GM18867 (cell line): ENCODE data around the gene SPACA7.
"Not testable (repeated sequence)": the region's sequence is repeated elsewhere in the genome, so short reads cannot be mapped to it uniquely, and the experiment has no call there.

ENCODE experiments used
- ATAC-seq: cut with Tn5 transposase; IDR thresholded peaks from one replicate; pipeline ENCODE4 v1.9.1; 2021; ENCODE audit warnings: mild to moderate bottlenecking, moderate library complexity; ENCODE audit not compliant: unreplicated experiment

The SPACA7 gene

GRCh38 chr13:112349681-112350080, 26.5 kb upstream of the SPACA7 start:
- ATAC-seq, result no peak

- no peak for ATAC-seq
Observed at GRCh38 chr13:112350300-112350699, 25.9 kb upstream of the SPACA7 start.

DNA sequence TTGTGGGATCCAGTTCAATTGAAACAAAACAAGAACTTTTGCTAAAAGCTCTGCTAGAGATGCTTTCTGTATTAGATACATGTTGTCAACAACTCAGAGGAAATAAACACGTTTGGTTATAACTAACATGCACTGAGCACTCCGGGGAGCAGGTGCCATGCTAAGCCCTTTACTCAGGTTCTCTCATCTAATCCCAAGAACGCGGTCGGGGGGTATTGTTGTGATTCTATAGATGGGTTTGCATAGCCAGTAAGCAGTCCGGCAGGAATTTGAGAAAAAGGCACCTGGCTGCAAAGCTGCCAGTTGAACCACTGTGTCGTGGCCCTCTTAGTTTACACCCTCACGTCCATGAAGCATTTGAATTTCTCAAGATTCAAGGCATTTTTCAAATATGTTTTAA, 24.3 kb upstream of the SPACA7 start:
- no peak for ATAC-seq

GRCh38 chr13:112353856-112354255, 22.3 kb upstream of the SPACA7 start:
- ATAC-seq, result no peak

GRCh38 chr13:112354330-112355273, 21.6 kb upstream of the SPACA7 start:
- no peak for ATAC-seq

- no peak for ATAC-seq
Observed at GRCh38 chr13:112355274-112355838, 20.8 kb upstream of the SPACA7 start.

GRCh38 chr13:112356190-112356589, 20.0 kb upstream of the SPACA7 start:
- ATAC-seq, result no peak

- ATAC-seq, result no peak
Observed at GRCh38 chr13:112358156-112358555, 18.0 kb upstream of the SPACA7 start.

GRCh38 chr13:112362021-112362420, 14.1 kb upstream of the SPACA7 start:
- ATAC-seq, result no peak

DNA sequence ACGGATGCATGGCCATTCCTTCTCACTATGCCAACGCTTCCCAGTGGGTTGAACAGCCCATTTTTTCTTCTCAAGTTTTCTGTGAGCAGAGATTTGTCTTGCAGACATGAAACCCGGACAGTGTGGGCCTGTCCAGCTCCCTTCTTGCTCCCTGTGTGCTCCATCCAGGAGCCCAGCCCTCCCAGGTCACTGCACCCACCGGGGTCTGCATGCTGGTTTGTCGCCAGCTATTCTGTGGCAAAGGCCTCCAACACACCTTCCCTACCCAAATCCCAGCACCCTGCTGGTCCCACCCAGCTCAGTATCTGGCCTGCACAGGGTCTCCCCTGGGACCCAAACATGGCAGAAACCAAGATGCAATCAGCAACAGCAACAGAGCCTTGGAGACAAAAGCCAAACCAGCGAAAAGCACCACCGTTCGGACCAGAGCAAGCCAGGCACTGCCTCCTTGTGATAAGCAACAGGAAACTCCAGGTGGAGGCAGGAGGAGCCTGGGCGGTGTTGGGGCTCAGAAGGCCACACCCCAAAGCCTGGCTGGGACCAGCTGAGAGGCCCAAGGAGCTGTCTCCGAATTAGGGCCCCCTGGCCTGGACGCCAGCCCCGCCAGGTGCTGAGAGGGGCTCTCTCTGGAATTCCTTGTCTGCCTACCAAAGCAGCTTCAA, 12.2 kb upstream of the SPACA7 start:
- ATAC-seq, result no peak

DNA sequence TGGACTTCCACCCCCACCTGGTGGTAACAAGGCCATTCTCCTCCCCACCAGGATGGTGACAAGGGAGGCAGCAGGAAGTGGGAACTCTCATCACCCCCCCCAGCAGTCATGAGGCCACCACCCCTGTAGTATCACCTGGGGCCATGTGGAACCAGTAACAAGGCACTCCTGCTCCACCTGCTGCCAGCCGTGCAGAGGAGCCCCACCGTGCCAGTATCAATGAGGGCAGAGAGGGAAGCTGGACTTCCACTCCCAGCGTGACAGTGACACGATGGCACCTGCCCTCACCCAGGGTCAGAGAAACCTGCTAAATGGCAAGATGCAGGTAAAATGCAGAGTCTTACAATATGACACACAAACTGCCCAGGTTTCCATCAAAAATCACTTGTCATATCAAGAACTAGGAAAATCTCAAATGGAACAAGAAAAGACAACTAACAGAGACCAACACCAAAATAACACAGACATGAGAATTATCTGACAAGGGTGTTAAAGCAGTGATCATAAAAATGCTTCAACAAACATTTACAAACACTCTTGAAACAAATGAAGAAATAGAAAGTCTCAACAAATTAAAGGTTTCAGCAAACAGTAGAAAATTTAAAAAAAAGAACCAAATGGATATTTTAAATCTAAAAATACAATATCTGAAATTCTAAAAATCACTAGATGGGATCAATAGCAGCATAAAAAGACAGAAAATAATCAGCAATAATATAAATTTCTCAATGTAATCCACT, 9.1 kb upstream of the SPACA7 start:
- ATAC-seq, result no peak

GRCh38 chr13:112368883-112369282, 7.3 kb upstream of the SPACA7 start:
- no peak for ATAC-seq

- ATAC-seq, result no peak
Observed at GRCh38 chr13:112370311-112370710, 5.8 kb upstream of the SPACA7 start.

- ATAC-seq, result no peak
Observed at GRCh38 chr13:112374271-112374670, 1.9 kb upstream of the SPACA7 start.

DNA sequence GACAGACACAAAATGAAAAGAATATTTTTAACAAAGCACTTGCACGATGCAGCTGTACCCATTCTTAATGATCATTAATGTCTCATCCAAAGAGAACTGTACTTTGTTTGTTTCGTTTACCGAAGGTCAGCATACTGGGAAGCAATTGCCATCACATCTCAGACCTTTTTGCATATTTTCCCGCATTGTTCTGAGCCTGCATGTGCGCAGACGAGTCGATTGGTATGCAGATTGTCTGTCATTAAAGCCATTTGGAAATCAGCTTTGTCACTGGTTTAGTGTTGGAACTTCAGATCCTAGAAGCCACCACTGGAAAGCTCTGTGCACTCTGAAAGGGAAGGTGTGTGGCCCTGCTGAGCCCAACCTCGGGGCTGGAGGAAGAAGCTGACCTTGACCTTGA, 15.6 kb downstream of the SPACA7 start:
- no peak for ATAC-seq

- no peak for ATAC-seq
Observed at GRCh38 chr13:112392719-112393118, 16.6 kb downstream of the SPACA7 start.

DNA sequence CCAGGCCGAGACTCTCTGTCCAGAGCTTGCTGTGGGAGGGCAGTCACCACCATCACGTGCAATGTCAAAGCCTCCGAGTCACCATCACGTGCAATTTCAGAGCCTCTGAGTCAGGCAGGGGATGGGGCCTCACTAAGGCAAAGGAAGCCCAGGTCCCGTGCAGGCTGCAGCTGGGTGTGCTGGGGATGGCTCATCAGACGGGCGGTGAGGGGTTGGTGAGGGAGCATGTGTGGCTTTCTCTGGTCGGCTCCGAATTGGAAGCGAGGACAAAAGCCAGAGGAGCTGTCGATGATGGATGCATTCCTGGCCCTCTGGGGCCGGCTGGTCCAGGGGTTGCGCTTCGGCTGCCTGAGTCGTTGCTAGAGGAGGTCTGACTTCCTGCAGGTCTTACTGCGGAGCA, 18.9 kb downstream of the SPACA7 start:
- ATAC-seq, result not testable (repeated sequence)

DNA sequence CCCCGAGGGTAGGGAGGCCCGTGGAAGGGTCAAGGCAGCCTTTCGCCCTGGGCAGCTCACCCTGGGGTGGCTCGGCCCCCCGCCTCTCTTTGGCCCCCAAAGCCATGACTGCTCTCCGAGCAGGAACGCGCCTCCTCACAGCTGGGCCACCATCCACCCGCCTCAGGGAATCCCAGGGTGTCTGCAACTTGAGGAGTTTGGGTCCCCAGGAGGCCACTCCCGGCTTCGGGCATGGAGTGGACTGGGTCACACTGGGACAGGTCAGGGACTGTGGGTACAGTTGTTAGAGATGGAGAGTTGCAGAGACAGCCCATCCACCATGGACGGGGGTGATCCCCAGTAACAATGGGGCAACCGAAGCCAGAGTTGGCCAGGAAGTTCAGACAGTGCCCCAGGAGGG, 19.8 kb downstream of the SPACA7 start:
- ATAC-seq, result not testable (repeated sequence)

DNA sequence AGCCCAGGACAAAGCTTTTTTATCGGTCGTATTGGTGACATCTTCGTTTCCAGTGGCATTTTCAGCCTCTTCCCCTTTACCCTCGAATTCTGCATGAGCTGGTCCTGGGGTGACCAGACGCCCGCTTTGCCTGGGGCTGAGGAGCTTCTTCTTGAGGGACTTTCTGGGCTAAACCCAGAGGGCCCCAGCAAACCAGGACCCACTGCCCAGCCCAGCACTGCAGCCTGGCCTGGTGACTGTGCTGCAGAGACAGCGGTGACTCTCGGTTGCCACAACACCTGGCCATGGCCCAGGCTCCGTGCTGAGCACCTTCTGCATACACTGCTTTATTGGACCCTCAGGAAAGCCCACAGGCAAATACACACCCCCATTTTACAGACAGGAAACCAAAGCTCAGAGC, 21.0 kb downstream of the SPACA7 start:
- no peak for ATAC-seq

DNA sequence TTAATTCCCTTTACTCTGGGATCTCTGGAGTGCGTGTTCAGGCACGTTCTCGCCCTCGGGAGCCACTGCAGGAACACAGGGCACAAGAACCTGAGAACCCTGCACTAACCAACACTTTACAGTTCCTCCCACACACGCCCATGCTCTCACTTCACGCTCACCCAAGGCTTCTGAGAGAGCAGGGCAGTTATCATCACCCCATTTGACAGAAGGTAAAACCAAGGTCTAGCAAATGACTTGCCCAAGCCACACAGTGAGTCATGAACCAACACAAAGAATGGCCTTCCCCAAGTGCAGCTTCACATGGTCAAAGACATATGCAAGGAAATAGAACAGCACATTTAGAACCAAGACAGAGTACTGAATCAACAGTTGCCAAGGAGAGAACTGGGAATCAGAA, 22.2 kb downstream of the SPACA7 start:
- not testable (repeated sequence) for ATAC-seq

DNA sequence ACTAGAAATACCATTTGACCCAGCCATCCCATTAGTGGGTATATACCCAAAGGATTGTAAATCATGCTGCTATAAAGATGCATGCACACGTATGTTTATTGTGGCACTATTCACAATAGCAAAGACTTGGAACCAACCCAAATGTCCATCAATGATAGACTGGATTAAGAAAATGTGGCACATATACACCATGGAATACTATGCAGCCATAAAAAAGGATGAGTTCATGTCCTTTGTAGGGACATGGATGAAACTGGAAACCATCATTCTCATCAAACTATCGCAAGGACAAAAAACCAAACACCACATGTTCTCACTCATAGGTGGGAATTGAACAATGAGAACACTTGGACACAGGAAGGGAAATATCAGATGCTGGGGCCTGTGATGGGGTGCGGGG, 33.7 kb downstream of the SPACA7 start:
- ATAC-seq, result not testable (repeated sequence)
